ENCODE measurements around the gene PICALM.
"Not testable (repeated sequence)": the region's sequence is repeated elsewhere in the genome, so short reads cannot be mapped to it uniquely, and the experiment has no call there.

The PICALM gene

GRCh38 chr11:85934596-85935169 is 134.2 kb downstream of the PICALM start:
- DNase-seq: no peak

- no peak for DNase-seq
Observed at GRCh38 chr11:85930879-85931366, 138.0 kb downstream of the PICALM start.

GRCh38 chr11:85926653-85927214 is 142.2 kb downstream of the PICALM start:
- DNase-seq: not testable (repeated sequence)

- DNase-seq: no peak
Observed at GRCh38 chr11:85923455-85923854, 145.4 kb downstream of the PICALM start.

- DNase-seq: no peak
Observed at GRCh38 chr11:85922367-85922766, 146.5 kb downstream of the PICALM start.

- peak; percentile 65 for DNase-seq
Observed at GRCh38 chr11:85918910-85919794, 149.7 kb downstream of the PICALM start.

- DNase-seq: no peak
Observed at GRCh38 chr11:85914425-85914824, 154.5 kb downstream of the PICALM start.

- no peak for DNase-seq
Observed at GRCh38 chr11:85913513-85913912, 155.4 kb downstream of the PICALM start.

- DNase-seq: no peak
Observed at GRCh38 chr11:85912414-85912813, 156.5 kb downstream of the PICALM start.
